22Rv1 (cell line): Measurements from ENCODE around the gene ETS1.

Experiments
- CTCF ChIP-seq: fragments of 450-650 bp; IDR thresholded peaks from 2 replicates; pipeline ENCODE4 v1.5.1; 2017; ENCODE audit warnings: mild to moderate bottlenecking
- ZFX ChIP-seq: fragments of 450-650 bp; IDR thresholded peaks from 2 replicates; pipeline ENCODE4 v1.6.1; 2017; ENCODE audit warnings: antibody characterized with exemption, borderline replicate concordance

- TF ChIP-seq CTCF, result no peak
- TF ChIP-seq ZFX, result no peak
Measured at GRCh38 chr11:128567130-128567529, 20.2 kb downstream of the ETS1 start.
